Measurements from ENCODE around the gene MAP3K7CL.

MAP3K7CL gene

GRCh38 chr21:29194847-29195246 is 64.4 kb downstream of the MAP3K7CL start:
- no peak for DNase-seq (ENCODE audit: low spot score)

- no peak for DNase-seq (ENCODE audit: low spot score)
Measured at GRCh38 chr21:29195981-29196669, 65.7 kb downstream of the MAP3K7CL start.

- DNase-seq (ENCODE audit: low spot score), result no peak
Measured at GRCh38 chr21:29196670-29197191, 66.3 kb downstream of the MAP3K7CL start.

- DNase-seq (ENCODE audit: low spot score), result no peak
Measured at GRCh38 chr21:29201186-29201585, 70.7 kb downstream of the MAP3K7CL start.

GRCh38 chr21:29205009-29205408 is 74.6 kb downstream of the MAP3K7CL start:
- no peak for DNase-seq (ENCODE audit: low spot score)

- DNase-seq (ENCODE audit: low spot score), result no peak
Measured at GRCh38 chr21:29205988-29206387, 75.5 kb downstream of the MAP3K7CL start.

GRCh38 chr21:29206445-29206844 is 76.0 kb downstream of the MAP3K7CL start:
- no peak for DNase-seq (ENCODE audit: low spot score)

GRCh38 chr21:29207201-29207600 is 76.8 kb downstream of the MAP3K7CL start:
- no peak for DNase-seq (ENCODE audit: low spot score)

- no peak for DNase-seq (ENCODE audit: low spot score)
Measured at GRCh38 chr21:29208044-29208681, 77.7 kb downstream of the MAP3K7CL start.

- DNase-seq (ENCODE audit: low spot score), result no peak
Measured at GRCh38 chr21:29208682-29209059, 78.2 kb downstream of the MAP3K7CL start.

GRCh38 chr21:29209696-29210095 is 79.3 kb downstream of the MAP3K7CL start:
- no peak for DNase-seq (ENCODE audit: low spot score)

GRCh38 chr21:29211205-29211604 is 80.8 kb downstream of the MAP3K7CL start:
- DNase-seq (ENCODE audit: low spot score), result no peak

GRCh38 chr21:29212446-29212845 is 82.0 kb downstream of the MAP3K7CL start:
- DNase-seq (ENCODE audit: low spot score), result no peak

- DNase-seq (ENCODE audit: low spot score), result no peak
Measured at GRCh38 chr21:29213513-29214385, 83.3 kb downstream of the MAP3K7CL start.

GRCh38 chr21:29215709-29216108 is 85.3 kb downstream of the MAP3K7CL start:
- no peak for DNase-seq (ENCODE audit: low spot score)

GRCh38 chr21:29217818-29218291 is 87.4 kb downstream of the MAP3K7CL start:
- no peak for DNase-seq (ENCODE audit: low spot score)

GRCh38 chr21:29218749-29219148 is 88.3 kb downstream of the MAP3K7CL start:
- DNase-seq (ENCODE audit: low spot score), result no peak

GRCh38 chr21:29219165-29219770 is 88.8 kb downstream of the MAP3K7CL start:
- DNase-seq (ENCODE audit: low spot score), result no peak

- DNase-seq (ENCODE audit: low spot score), result no peak
Measured at GRCh38 chr21:29221253-29221744, 90.9 kb downstream of the MAP3K7CL start.

- no peak for DNase-seq (ENCODE audit: low spot score)
Measured at GRCh38 chr21:29224006-29224405, 93.6 kb downstream of the MAP3K7CL start.

All from SK-N-DZ (cell line).